ENCODE measurements around the gene UBALD2. TPM values are rescaled to one million over a fixed set of nuclear protein-coding genes. Genes with fewer than 3 reads are reported as not detected.

Gene UBALD2
- total and polyA plus RNA-seq, 2 of the 13 experiments (the other 11 are each of a cell fraction or from before 2014, with no cell fraction given), result 3.3 to 89.7 TPM

- TF ChIP-seq ZNF407 (CRISPR knock-in tag; IDR thresholded peaks at IDR 0.05; ENCODE audit: not compliant biosample characterization) (peak; percentile 46), IKZF4 (CRISPR knock-in tag; IDR thresholded peaks at IDR 0.05; ENCODE audit: borderline replicate concordance, low read depth, not compliant biosample characterization) (no peak), HHEX (CRISPR knock-in tag; IDR thresholded peaks at IDR 0.05) (peak; percentile 90), ZSCAN12 (CRISPR knock-in tag; IDR thresholded peaks at IDR 0.05) (no peak), TERF1 (CRISPR knock-in tag; IDR thresholded peaks at IDR 0.05) (no peak), NFYB (CRISPR knock-in tag; IDR thresholded peaks at IDR 0.05) (no peak), NFKB2 (CRISPR knock-in tag; IDR thresholded peaks at IDR 0.05; ENCODE audit: borderline replicate concordance) (no peak), CHD2 (IDR thresholded peaks at IDR 0.05; ENCODE audit: low read depth, low read length) (no peak), MTERF4 (CRISPR knock-in tag; IDR thresholded peaks at IDR 0.05) (no peak), PAX8 (CRISPR knock-in tag; IDR thresholded peaks at IDR 0.05; ENCODE audit: borderline replicate concordance) (no peak), REL (CRISPR knock-in tag; conservative IDR thresholded peaks at IDR 0.05) (no peak), RCOR2 (CRISPR knock-in tag; IDR thresholded peaks at IDR 0.05) (peak; percentile 82; the same call in 1 of the 2 replicates), ZNF225 (CRISPR knock-in tag; IDR thresholded peaks at IDR 0.05) (no peak)
- TF ChIP-seq, protein P1, sequence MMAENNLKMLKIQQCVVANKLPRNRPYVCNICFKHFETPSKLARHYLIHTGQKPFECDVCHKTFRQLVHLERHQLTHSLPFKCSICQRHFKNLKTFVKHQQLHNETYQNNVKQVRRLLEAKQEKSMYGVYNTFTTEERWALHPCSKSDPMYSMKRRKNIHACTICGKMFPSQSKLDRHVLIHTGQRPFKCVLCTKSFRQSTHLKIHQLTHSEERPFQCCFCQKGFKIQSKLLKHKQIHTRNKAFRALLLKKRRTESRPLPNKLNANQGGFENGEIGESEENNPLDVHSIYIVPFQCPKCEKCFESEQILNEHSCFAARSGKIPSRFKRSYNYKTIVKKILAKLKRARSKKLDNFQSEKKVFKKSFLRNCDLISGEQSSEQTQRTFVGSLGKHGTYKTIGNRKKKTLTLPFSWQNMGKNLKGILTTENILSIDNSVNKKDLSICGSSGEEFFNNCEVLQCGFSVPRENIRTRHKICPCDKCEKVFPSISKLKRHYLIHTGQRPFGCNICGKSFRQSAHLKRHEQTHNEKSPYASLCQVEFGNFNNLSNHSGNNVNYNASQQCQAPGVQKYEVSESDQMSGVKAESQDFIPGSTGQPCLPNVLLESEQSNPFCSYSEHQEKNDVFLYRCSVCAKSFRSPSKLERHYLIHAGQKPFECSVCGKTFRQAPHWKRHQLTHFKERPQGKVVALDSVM (CRISPR knock-in tag; IDR thresholded peaks at IDR 0.05), result no peak
- TF ChIP-seq, protein P2, sequence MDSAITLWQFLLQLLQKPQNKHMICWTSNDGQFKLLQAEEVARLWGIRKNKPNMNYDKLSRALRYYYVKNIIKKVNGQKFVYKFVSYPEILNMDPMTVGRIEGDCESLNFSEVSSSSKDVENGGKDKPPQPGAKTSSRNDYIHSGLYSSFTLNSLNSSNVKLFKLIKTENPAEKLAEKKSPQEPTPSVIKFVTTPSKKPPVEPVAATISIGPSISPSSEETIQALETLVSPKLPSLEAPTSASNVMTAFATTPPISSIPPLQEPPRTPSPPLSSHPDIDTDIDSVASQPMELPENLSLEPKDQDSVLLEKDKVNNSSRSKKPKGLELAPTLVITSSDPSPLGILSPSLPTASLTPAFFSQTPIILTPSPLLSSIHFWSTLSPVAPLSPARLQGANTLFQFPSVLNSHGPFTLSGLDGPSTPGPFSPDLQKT (CRISPR knock-in tag; IDR thresholded peaks at IDR 0.05; ENCODE audit: borderline replicate concordance), result no peak
- TF ChIP-seq, protein P3, sequence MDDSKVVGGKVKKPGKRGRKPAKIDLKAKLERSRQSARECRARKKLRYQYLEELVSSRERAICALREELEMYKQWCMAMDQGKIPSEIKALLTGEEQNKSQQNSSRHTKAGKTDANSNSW (CRISPR knock-in tag; IDR thresholded peaks at IDR 0.05; ENCODE audit: borderline replicate concordance), result no peak
Observed at GRCh38 chr17:76237859-76238313, 27.3 kb upstream of the UBALD2 start (continued).

All from HepG2 (cell line).